Skin epidermis (tissue), 12 donors: ENCODE data around the gene SFXN1.
"Not testable (repeated sequence)": the region's sequence is repeated elsewhere in the genome, so short reads cannot be mapped to it uniquely, and the experiment has no call there.

Experiments used
- H3K27ac ChIP-seq, 21 experiments: fragments of 200-600 bp; sonication (generic) in 11 of 21; one replicate each; pipeline ENCODE4 v1.5.0; 2020; ENCODE audit warnings: mild to moderate bottlenecking in 3 of 21, inconsistent platforms in 2 of 21, moderate library complexity in 2 of 21
- H3K4me3 ChIP-seq, 7 experiments: fragments of 200-600 bp; sonication (generic) in 2 of 7; one replicate each; pipeline ENCODE4 v1.5.0; 2020; ENCODE audit warnings: inconsistent platforms in 2 of 7, mild to moderate bottlenecking in 2 of 7, moderate library complexity in 1 of 7

SFXN1 gene

GRCh38 chr5:175478384-175479124 lies at the start of gene SFXN1:
Gene SFXN1, plus strand, starts transcription at chr5:175478560. Its CDS starts 13,544 bp downstream, at chr5:175492104.
- Histone ChIP-seq H3K4me3 (peak within 1 kb of the TSS; percentile 75 to 96 (median 88)), H3K27ac (peak within 1 kb of the TSS; percentile 31 to 95 (median 83))

- Histone ChIP-seq H3K4me3 (no peak overlapping the region), H3K27ac (no peak overlapping the region)
Measured at GRCh38 chr5:175434800-175435199, 43.6 kb upstream of the SFXN1 start.

- H3K27ac ChIP-seq, result no peak overlapping the region
Measured at GRCh38 chr5:175436359-175436758, 42.0 kb upstream of the SFXN1 start.

DNA sequence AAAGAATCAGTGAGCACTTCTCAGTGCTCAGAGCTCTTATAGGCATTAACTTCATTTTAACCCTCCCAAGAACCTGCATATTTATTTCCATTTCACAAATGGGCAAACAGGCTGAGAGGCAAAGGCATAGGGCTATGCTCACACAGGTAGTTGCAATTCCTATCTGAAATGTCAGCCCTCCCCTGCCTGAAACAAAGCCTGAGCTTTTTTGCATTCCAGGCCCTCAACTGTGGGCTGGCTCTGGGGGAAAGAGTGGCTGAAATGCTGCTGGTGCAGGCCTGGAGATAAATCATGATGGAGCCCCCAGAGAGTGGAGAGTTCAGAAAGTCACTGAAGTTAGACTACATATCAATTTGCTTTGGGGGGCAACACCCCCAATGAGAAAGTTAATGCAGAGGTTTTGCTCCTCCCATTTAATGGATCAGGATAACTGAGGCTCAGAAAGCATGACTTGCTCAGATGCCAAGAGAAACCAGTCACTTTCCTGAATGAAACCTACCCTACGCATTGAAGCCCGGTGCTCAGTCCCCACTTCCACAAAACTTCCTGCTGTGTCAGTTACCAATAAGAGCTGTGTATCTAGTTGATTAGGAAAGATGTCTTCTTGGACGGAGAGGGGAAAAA lies 40.0 kb upstream of the SFXN1 start:
- Histone ChIP-seq H3K27ac (no peak overlapping the region), H3K4me3 (no peak overlapping the region)

More at GRCh38 chr5:175436359-175436758, 42.0 kb upstream of the SFXN1 start:
- H3K4me3 ChIP-seq, result no peak overlapping the region

DNA sequence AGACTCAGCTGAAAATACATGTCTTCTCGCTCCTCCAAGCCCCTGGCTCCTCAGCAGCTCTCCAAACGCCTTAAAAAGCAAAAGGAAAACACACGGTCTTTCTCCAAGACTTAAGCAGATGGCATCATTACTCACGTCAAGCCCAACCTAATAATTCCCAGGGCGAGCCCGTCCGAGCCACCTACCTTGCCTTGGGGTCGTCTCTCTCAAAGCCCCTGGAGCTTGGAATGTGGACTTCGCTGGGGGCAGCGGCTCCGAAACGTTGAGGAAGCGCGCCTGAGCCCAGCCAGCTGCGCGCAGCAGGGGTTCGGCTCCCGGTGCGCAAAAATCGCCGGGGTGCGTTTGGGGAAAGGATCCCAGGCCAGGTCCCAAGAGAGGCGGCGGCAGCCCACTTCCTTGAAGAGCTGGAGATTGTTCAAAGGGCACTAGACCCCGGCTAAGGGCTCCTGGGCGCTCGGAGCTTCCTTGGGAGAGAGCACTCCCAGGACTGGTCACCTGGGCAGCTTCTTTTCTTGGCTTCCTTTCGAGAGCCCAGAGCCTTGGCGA lies 34.8 kb upstream of the SFXN1 start:
- Histone ChIP-seq H3K4me3 (peak overlapping the region in 1 of 7 experiments; percentile 35), H3K27ac (no peak overlapping the region)

DNA sequence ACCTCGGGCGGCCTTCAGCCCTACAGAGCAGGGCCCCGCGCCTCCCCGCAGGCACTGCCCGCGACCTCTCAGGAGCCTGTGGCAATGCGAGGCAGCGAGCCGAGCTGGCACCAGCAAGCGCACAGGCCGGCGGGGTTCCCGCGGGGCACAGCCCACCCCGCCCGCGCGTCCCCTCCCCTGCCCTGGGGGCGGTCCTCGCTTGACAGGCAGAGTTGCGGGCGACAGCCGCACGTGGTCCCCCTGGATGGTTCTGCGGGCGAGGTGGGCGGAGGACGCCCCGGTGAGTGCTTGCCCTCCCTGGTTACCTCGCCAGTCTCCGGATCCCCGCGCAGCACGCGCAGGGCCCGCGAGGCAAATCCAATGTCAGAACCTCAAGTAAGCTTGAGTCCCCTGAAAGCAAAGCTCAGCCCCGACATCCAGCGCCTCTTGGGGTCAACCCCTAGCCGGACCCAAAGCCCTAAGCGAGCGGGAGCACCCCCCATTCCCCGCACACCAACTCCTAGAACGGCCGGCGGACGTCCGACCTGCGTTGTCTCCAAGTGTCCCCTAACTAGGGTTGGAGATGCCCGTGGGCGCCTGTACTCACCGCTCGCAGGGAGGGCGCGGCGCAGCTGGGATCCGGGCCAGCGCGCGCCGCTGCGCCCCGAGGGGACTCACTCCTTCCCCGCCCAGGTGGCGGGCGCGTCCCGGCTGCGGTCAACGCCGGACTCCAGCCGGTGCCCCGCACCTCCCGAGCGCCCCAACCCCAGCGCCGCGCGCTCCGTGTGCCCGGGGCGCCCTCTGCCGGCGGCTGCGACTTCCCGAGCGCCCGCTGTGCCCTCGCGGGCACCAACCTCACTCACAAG lies 34.1 kb upstream of the SFXN1 start, which contains the start of gene DRD1:
TSS of gene DRD1 (minus strand) at position 123 of the 845 bp plus-strand sequence. CDS start 1,083 bp downstream, outside the sequence.
- Histone ChIP-seq H3K27ac (no peak within 1 kb of the TSS), H3K4me3 (peak within 1 kb of the TSS in 5 of 7 experiments; percentile 6 to 35 (median 18))

DNA sequence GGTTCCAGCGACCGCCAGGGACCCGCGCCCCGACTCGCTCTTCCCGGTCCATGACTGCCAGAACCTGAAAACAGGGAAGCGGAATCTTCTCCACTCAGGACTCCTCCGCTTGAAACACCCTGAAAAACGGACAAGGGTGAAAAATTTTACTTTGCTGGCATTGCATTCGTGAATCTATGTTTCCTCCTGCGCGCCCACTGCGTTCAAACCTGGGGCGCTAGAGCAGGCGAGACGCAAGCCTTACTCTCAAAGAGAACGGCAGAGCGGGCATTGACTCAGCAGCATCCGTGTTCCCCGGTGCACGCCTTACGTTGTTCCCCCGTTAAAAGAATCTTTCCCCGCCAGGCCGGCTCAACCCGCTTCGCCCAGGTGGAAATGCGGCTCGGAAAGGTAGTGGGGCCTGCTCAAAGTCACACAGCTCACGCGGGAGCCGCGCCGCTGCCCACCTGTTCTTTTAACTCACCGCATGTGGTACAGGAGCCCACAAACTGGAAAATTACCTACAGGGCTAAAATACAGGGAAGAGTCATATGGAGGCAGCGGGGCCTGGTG lies 33.4 kb upstream of the SFXN1 start:
- peak overlapping the region in 4 of 7 experiments; percentile 6 to 35 (median 26) for H3K4me3 ChIP-seq
- H3K27ac ChIP-seq, result no peak overlapping the region

DNA sequence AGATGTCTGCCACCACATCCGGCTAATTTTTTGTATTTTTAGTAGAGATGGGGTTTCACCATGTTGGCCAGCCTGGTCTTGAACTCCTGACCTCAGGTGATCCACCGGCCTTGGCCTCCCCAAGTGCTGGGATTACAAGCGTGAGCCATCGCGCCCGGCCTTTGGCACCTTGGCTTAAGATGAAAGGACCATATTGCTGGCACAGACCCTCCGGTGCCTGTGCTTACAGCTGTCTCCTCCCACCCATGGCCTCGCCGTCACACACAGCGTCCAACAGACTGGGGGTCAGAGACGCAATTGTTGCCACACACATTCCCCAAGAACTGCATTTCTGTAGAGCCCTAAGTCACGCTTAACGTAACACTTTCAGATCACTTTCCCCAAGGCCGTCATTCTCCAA lies 32.0 kb upstream of the SFXN1 start:
- not testable (repeated sequence) for H3K4me3 ChIP-seq, H3K27ac ChIP-seq

GRCh38 chr5:175447571-175447970 lies 30.8 kb upstream of the SFXN1 start:
- Histone ChIP-seq H3K27ac (no peak overlapping the region), H3K4me3 (no peak overlapping the region)

DNA sequence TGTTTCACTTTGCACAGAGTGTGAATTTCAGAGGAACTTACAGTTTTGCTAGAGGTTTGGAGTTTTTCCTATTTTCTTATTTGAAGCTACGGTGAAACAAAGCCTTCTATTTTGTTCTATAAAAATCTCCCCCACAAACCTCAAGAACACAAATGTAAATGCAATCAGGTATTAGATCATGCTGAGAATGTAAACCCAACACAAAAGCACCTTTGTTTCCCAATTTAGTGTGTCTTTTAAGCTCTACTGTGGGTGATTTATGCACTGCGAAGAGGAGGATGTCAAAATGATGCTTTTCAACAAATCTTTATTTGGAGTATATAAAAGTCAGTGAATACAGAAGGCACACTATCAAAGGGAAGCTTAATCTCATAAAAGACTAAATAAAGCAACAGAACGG lies 30.1 kb upstream of the SFXN1 start:
- no peak overlapping the region for H3K4me3 ChIP-seq
- no peak overlapping the region for H3K27ac ChIP-seq

- no peak overlapping the region for H3K27ac ChIP-seq
- no peak overlapping the region for H3K4me3 ChIP-seq
Measured at GRCh38 chr5:175452166-175452565, 26.2 kb upstream of the SFXN1 start.

DNA sequence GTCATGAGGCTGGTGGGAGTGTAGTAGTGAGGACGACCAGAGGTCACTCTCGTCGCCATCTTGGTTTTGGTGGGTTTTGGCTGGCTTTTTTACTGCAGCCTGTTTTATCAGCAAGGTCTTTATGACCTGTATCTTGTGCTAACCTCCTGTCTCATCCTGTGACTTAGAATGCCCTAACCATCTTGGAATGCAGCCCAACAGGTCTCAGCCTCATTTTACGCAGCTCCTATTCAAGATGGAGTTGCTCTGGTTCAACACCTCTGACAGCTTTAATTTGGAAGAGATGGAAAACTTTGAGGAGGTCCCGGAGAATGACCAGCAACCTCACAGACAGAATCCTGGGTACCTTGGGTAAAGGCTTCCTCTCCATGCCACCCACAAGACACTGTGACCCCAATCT lies 24.0 kb upstream of the SFXN1 start:
- H3K4me3 ChIP-seq, H3K27ac ChIP-seq: not testable (repeated sequence)

DNA sequence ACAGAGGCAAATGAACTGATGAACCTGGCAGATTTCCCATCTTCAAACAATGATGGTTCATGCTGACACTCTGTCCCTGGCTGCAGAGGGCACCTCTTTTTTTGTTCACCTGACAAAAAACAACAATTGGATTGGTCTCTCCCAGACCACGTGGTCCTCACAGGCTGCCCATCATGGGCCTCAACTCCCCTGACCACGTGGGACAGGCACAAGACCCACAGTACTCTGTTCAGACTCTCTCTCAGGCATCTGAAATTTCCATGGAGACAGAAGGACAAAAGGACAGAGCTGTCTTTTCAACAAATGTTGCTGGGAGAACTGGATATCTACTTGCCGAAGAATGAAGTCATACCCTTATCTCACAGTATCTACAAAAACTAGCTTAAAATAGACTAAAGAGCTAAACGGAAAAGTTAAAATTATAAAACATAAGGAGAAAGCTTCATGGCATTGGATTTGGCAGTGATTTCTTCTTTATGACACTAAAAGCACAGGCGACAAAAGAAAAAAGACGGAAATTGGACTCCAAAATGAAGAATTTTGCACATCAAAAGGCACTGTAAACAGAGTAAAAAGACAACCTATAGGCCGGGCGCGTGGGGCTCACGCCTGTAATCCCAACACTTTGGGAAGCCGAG lies 22.1 kb upstream of the SFXN1 start:
- Histone ChIP-seq H3K4me3 (no peak overlapping the region), H3K27ac (no peak overlapping the region)

GRCh38 chr5:175457466-175457865 lies 20.9 kb upstream of the SFXN1 start:
- Histone ChIP-seq H3K27ac (no peak overlapping the region), H3K4me3 (no peak overlapping the region)

DNA sequence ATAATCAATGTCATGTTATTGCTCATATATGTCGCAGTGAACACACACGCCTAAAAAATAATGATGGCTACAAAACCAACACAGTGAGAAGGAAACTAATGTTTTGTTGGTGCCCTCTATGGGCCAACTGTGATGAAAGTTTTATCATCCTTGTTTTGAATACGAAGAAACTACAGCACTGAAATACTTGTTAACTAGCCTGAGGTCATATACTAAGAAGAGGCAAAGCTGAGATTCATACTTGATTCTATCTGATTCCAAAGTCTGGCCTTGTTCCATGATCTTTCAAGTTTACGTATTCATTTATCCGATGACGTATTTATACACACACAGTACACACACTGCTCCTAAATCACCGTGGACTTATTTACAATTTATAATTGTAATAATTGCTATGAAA lies 18.2 kb upstream of the SFXN1 start:
- Histone ChIP-seq H3K27ac (no peak overlapping the region), H3K4me3 (no peak overlapping the region)

DNA sequence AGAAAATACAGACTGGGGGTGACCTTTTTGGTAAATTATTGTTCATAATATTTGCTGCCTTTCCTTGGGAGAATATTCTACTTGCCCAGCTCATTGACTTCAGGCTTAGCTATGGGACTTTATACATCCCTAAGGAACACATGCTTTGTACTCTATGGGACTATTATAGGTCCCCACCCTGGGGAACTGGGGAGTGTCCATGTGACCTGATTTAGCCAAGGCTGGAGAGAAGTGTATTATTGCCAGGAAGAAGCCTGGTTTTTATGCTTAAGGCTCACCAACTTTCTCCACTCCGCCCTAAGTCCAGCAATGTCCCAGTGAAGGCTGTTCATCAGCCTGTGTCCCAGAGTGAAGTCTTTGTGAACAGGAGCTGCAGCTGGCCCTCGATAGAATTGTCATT lies 17.8 kb upstream of the SFXN1 start:
- Histone ChIP-seq H3K4me3 (no peak overlapping the region), H3K27ac (no peak overlapping the region)

DNA sequence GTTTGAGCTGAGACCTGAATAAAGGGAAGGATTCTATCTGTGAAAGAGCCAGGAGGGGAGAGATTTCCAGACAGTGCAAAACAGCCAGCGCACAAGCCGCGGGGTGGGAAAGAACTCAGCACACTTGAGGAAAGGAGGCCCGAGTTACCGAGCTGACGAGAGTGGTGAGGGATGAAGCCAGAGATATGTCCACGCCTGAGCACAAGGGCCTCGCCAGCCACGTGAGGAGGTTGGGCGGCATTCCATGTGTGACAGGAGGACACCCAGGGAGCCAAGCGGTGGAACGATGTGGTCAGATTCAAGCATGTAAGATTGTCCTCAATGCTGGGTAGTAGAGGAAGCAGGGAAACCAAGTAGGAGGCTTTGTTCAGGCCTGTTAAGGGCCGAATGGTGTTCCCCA lies 17.0 kb upstream of the SFXN1 start:
- Histone ChIP-seq H3K27ac (no peak overlapping the region), H3K4me3 (no peak overlapping the region)

DNA sequence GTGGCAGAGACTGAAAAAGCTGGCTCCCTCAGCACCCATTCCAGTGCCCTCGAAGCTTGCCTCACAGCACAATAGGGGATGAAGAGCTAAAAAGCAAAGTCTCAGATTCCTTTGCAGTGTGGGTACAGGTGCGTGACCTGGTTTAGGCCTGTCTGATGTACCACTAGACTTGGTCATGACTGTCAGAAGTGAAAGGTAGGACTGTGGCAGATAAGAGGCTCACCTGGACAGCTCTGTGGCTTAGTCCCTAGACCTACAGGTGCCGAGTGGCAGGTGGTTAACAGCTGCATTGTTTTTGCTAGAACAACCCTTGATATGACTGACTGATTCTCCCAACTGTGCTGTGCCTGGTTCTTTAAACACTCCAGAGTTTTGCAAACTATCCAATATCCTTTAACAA lies 14.7 kb upstream of the SFXN1 start:
- Histone ChIP-seq H3K4me3 (no peak overlapping the region), H3K27ac (no peak overlapping the region)
